Activated naive CD8-positive, alpha-beta T cell treated with anti-CD3 and anti-CD28 coated beads, Interleukin-2, amount 50 U/mL, for 24 hours (primary cell): ENCODE data around the gene EBLN2.
A peak's percentile ranks its signal among the peaks of the same experiment; 100 is the strongest.

Experiments
- ATAC-seq: fragments of 150-1000 bp; cut with Tn5 transposase; one replicate; pipeline ENCODE4 v1.10.0; 2021
- DNase-seq: peaks from one replicate; pipeline ENCODE4 v3.0.0; 2021
- H3K27ac Mint-ChIP-seq: one replicate; pipeline ENCODE4 v1.8.0; 2021; ENCODE audit warnings: mild to moderate bottlenecking, mixed read lengths
- H3K27me3 Mint-ChIP-seq: one replicate; pipeline ENCODE4 v1.8.0; 2021; ENCODE audit warnings: mixed read lengths
- H3K36me3 Mint-ChIP-seq: one replicate; pipeline ENCODE4 v1.8.0; 2021; ENCODE audit warnings: low read depth, mixed read lengths
- H3K4me1 Mint-ChIP-seq: one replicate; pipeline ENCODE4 v1.8.0; 2021; ENCODE audit warnings: mixed read lengths
- H3K4me3 Mint-ChIP-seq: one replicate; pipeline ENCODE4 v1.8.0; 2021; ENCODE audit warnings: mild to moderate bottlenecking, moderate library complexity, mixed read lengths
- H3K9me3 Mint-ChIP-seq: one replicate; pipeline ENCODE4 v1.8.0; 2021; ENCODE audit warnings: mixed read lengths

Gene EBLN2

DNA sequence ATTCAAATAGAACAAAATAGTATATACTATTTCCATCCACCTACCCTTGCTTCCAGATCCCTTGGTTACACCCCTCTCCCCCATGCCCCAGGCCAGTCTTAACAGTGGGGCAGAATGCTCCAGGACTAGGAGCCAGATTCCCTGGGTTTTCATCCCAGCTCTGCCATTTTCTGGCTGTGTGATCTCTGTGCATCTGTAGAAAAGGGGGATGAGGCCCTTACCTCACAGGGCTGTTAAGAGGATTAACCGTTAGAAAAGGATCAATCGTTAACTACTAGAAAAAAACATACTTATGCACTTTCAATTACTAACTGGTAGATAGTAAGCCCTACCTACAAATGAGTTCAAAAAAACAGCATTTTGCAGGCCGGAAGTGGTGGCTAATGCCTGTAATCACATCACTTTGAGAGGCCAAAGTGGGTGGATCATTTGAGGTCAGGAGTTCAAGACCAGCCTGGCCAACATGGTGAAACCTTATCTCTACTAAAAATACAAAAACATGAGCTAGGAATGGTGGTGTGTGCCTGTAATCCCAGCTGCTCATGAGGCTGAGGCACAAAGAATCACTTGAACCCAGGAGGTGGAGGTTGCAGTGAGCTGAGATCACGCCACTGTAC, 11.7 kb downstream of the EBLN2 start:
- H3K4me3 Mint-ChIP-seq, result no peak overlapping the region
- no peaks in the 10 kb centered on the region for H3K27me3 Mint-ChIP-seq
- H3K9me3 Mint-ChIP-seq, result no peaks in the 10 kb centered on the region
- DNase-seq (no peak), ATAC-seq (no peak)
- no peak overlapping the region for H3K27ac Mint-ChIP-seq
- peaks cover 31% of the 10 kb centered on the region for H3K4me1 Mint-ChIP-seq
- H3K36me3 Mint-ChIP-seq, result no peaks in the 10 kb centered on the region

DNA sequence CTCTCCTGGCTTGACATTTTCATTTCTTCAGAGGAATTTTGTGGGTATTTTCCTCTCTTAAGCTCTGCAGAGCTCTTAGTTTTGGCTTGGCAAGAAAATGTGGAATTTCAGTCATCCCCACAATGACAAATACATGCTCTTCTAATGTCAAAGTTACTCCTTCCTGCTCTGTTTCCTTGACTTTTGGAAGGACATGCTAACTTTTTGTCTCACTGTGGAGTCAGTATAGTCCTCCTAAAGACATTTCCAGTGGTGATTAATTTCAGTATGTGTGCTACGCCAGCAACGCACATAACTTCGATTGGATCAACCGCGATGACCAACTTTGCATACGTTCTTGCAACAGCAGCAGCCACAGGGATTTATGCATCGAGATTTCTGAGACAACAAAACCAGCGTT, 13.3 kb downstream of the EBLN2 start:
- H3K27ac Mint-ChIP-seq, result no peak overlapping the region
- peaks cover 31% of the 10 kb centered on the region for H3K4me1 Mint-ChIP-seq
- DNase-seq, result no peak
- no peaks in the 10 kb centered on the region for H3K27me3 Mint-ChIP-seq
- no peak for ATAC-seq
- no peak overlapping the region for H3K4me3 Mint-ChIP-seq
- no peaks in the 10 kb centered on the region for H3K9me3 Mint-ChIP-seq
- no peaks in the 10 kb centered on the region for H3K36me3 Mint-ChIP-seq

DNA sequence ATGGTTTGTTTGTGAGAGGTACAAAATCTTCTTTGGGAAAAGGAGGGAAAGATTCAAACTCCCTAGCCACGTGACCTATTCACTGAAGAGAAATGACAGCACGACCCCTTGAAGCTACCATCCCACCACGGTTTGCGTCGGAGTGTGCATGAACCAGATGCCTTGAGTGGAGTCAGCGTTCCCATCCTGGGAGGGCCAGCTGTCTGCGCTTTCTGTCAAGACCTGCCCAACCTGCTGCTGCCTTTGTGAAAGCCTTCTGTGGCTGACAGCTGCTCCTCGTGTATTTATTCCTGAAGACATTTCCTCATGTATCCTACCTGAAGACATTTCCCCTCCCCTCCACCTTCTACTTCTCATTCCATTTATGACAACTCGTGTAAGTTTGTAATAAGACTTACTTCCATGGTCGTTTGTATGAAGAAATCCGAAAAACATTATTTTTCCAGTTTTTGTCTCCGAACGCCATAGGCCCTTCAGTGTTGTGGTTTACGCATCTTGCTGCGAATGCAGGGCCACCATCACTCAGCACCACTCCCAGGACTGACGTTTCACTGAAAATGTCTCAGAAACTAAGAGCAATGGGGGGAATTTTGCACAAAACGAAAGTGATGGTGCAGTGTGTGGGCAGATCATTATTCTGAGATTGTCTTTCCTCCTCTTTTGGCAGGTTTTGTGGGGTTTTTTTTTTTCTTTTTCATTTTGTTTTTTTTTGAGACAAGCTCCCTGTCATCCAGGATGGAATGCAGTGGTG, 18.9 kb downstream of the EBLN2 start:
- DNase-seq (no peak), ATAC-seq (no peak)
- Mint-ChIP-seq H3K9me3 (no peaks in the 10 kb centered on the region), H3K4me1 (peaks cover 7% of the 10 kb centered on the region), H3K27me3 (no peaks in the 10 kb centered on the region), H3K4me3 (no peak overlapping the region), H3K36me3 (no peaks in the 10 kb centered on the region), H3K27ac (no peak overlapping the region)

DNA sequence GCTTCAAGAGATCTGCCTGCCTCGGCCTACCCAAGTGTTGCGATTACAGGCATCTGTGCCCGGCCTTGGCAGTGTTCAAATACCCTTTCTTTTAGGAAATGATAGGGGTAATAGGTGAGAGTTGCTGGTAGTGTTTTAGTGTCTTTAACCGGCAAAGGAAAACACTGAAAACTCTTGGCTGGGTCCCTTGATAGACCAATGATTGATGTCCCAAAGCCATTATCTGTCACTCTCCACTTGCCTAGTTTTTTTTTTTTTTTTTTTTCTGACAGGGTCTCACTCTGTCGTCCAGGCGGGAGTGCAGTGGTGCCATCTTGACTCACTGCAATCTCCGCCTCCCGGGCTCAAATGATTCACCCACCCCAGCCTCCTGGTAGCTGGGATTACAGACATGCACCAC, 19.7 kb downstream of the EBLN2 start:
- no peaks in the 10 kb centered on the region for H3K36me3 Mint-ChIP-seq
- no peak overlapping the region for H3K4me3 Mint-ChIP-seq
- H3K9me3 Mint-ChIP-seq, result no peaks in the 10 kb centered on the region
- peaks cover 10% of the 10 kb centered on the region for H3K4me1 Mint-ChIP-seq
- no peak overlapping the region for H3K27ac Mint-ChIP-seq
- DNase-seq, result no peak
- no peaks in the 10 kb centered on the region for H3K27me3 Mint-ChIP-seq
- ATAC-seq, result no peak

DNA sequence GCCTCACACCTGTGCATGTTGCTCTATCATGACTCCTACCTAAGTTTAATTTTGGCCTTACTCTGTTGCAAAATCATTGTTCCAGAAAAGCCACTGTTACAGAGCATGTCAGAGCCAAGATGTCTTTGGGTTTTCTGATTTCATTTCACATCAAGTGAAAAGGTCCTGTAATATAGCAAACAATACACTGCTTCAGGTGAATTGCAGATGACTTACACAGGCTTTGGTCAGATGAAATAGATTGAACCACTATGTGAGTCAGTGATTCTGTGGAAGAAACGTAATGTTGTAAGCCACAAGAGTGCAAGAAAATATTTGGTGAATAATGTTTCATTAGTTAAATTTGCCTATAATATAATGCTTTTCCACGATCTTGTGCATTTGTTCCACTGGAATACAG, 22.7 kb downstream of the EBLN2 start:
- Mint-ChIP-seq H3K36me3 (no peaks in the 10 kb centered on the region), H3K4me3 (no peak overlapping the region), H3K27me3 (no peaks in the 10 kb centered on the region), H3K4me1 (peaks cover 11% of the 10 kb centered on the region), H3K27ac (no peak overlapping the region), H3K9me3 (no peaks in the 10 kb centered on the region)
- DNase-seq (no peak), ATAC-seq (no peak)

DNA sequence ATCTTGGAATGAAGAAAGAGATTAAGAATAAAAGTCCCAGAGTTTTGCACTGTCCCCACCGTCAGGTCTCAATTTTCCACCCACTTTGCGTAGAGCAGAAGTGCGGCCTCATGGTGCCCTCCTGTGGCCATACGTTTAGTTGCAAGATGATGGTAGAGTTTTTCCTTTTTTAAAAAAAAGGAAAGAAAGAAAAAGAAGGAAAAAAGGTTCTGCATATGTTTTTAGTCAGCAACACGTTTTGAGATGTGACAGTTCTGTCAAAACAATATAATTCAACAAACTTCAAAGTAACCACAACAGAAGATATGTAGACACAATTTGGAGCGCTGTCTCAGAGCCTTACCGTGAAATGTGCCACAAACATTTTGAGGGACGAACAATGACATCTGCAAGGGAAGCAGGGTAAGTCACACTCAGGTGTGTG, 24.6 kb downstream of the EBLN2 start:
- Mint-ChIP-seq H3K4me1 (peaks cover 6% of the 10 kb centered on the region), H3K36me3 (no peaks in the 10 kb centered on the region), H3K27ac (no peak overlapping the region), H3K9me3 (no peaks in the 10 kb centered on the region), H3K27me3 (no peaks in the 10 kb centered on the region), H3K4me3 (no peak overlapping the region)
- no peak for ATAC-seq
- peak; percentile 47 for DNase-seq

DNA sequence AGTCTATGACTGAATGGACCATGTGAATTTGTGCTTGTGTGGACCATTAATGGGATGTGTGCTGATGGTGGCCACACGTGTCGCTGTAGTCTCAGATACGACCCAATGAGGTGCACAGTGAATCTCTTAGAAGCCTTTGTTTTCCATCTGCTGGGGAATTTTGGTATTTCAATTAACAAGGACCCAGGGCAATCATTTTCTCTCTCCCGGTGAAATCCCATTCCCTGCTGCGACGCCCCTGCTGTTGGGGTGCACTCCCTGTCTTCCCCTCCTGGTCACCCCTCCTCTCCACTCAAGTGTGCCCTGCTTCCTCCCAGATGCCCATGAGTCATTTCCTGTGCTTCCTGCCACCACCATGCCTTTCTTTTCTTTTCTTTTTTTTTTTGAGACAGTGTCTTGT, 32.7 kb downstream of the EBLN2 start:
- Mint-ChIP-seq H3K4me3 (no peak overlapping the region), H3K27ac (peak overlapping the region; percentile 31), H3K27me3 (no peaks in the 10 kb centered on the region), H3K4me1 (peaks cover 8% of the 10 kb centered on the region), H3K36me3 (no peaks in the 10 kb centered on the region), H3K9me3 (no peaks in the 10 kb centered on the region)
- DNase-seq (no peak), ATAC-seq (no peak)

DNA sequence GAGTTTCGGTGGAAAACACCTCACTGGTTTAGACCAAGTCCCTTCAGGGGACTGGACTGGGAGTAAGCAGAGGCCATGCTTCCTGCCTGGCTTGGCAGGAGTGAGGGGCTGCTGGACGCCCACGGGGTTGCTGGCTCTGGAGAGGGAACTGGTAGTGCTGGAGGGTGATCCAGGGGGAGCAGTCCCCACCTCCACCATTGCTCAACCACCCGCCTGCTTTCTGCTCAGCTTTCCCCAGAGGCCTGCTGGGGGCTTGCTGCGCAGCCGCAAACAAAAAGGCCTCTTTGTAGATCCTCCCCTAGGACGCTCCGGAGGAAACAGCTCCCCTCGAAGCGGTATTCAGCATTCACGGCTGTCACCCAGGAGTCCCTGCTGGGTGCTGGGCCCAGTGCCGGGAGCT, 33.5 kb downstream of the EBLN2 start:
- no peak for ATAC-seq
- DNase-seq, result no peak
- H3K27ac Mint-ChIP-seq, result no peak overlapping the region
- no peak overlapping the region for H3K4me3 Mint-ChIP-seq
- H3K27me3 Mint-ChIP-seq, result no peaks in the 10 kb centered on the region
- no peaks in the 10 kb centered on the region for H3K36me3 Mint-ChIP-seq
- no peaks in the 10 kb centered on the region for H3K9me3 Mint-ChIP-seq
- peaks cover 8% of the 10 kb centered on the region for H3K4me1 Mint-ChIP-seq

DNA sequence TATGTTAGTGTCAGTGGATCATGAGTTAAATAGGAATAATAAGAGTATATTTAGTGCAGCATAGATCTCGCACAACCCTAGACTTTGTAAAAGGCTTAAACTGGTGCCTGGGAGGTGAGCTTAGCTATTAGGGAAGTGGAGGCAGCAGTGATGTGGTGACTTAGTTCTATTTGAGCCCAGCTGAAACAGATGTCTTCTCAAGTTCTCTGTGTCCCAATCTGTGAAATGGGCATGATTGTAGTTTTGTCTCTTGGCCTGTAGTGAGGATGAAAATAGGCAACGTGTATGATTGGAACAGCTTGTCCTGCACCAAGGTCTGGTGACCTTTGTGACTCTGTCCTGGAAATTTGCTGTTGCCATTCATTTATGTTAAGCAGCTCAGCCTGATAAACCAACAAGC, 34.7 kb downstream of the EBLN2 start:
- H3K36me3 Mint-ChIP-seq, result no peaks in the 10 kb centered on the region
- DNase-seq (no peak), ATAC-seq (no peak)
- no peak overlapping the region for H3K4me3 Mint-ChIP-seq
- H3K27ac Mint-ChIP-seq, result no peak overlapping the region
- no peaks in the 10 kb centered on the region for H3K9me3 Mint-ChIP-seq
- H3K27me3 Mint-ChIP-seq, result no peaks in the 10 kb centered on the region
- peaks cover 8% of the 10 kb centered on the region for H3K4me1 Mint-ChIP-seq

DNA sequence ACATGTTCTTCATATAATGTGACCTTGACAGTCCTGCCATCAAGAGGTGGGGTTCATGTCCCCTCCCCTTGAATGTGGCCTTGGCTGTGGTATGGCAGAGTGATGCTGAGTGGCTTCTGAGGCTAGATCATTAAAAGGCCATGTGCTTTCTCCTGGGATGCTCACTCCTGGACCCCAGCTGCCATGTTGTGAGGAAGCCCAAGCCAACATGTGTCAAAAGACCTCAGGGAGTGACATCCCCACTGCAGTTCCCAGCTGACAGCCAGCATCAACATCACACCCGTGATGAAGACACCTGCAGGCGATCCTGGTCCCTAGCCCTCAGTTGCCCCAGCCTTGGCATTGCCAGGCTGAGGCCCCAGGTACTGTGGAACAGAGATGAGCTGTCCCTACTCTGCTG, 36.6 kb downstream of the EBLN2 start:
- Mint-ChIP-seq H3K36me3 (no peaks in the 10 kb centered on the region), H3K4me1 (peaks cover 8% of the 10 kb centered on the region), H3K27me3 (no peaks in the 10 kb centered on the region), H3K9me3 (no peaks in the 10 kb centered on the region), H3K4me3 (no peak overlapping the region), H3K27ac (no peak overlapping the region)
- ATAC-seq (no peak), DNase-seq (no peak)

DNA sequence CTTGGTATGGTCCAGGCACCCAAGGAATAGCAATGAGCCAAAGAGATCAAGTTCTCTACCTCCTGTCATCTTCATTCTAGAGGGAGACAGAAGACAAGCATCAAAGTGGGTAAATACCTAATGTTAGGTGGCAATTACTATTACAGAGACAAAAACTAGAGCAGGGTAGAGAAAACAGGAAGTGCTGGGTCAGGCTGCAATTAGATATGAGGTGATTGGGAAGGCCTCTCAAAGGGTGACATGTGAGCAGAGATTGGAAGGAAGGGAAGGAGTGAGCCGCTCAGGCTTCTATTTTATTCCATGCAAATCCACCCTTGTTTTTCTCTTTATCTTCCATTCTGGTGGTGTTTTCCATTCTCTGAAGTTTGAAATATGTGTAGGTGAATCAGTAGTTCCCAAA, 37.4 kb downstream of the EBLN2 start:
- Mint-ChIP-seq H3K9me3 (no peaks in the 10 kb centered on the region), H3K27me3 (no peaks in the 10 kb centered on the region), H3K36me3 (no peaks in the 10 kb centered on the region), H3K4me3 (no peak overlapping the region), H3K4me1 (peaks cover 8% of the 10 kb centered on the region), H3K27ac (no peak overlapping the region)
- DNase-seq, result no peak
- no peak for ATAC-seq

DNA sequence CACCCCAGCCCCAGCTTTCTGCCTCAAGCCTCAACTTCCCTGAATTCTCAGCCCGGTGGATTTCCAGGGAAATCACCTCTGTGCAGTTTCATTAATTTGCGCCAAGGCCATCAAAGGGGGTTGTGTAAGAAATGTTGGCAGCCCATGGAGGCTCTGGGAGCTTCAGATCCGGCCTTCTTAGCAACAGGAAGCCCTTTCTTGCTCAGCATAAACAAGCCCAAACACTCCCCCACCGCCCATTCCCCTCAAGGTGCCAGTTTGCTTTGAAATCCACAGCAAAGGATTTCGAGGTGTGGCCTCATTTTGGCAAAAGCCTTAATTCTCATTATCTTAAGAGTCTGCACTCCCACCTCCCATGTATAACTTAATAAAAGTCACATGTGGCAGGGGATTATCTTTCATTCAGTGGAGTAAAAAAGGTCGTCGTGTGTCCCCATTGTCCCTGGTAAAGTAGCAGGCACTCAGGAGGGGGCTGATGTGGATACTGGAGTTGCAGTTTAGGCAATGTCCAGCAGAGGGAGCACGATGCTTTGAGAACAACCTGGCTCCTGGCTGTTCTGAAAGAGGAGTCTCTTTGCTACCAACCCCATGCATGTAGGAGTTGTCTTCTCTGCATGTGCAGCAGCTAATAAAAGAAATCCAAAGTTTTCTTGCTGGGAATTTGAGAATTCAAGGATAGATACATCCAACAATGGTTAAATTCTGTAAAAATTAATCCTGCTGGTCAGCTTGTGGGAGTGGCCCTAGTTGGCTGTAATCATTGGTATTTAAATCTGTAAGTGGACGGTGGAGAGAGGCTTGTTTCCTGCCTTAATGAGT, 39.5 kb downstream of the EBLN2 start:
- Mint-ChIP-seq H3K9me3 (no peaks in the 10 kb centered on the region), H3K27me3 (no peaks in the 10 kb centered on the region), H3K4me1 (no peaks in the 10 kb centered on the region), H3K4me3 (no peak overlapping the region), H3K36me3 (no peaks in the 10 kb centered on the region), H3K27ac (no peak overlapping the region)
- peak; percentile 79 for DNase-seq
- peak; percentile 81 for ATAC-seq

DNA sequence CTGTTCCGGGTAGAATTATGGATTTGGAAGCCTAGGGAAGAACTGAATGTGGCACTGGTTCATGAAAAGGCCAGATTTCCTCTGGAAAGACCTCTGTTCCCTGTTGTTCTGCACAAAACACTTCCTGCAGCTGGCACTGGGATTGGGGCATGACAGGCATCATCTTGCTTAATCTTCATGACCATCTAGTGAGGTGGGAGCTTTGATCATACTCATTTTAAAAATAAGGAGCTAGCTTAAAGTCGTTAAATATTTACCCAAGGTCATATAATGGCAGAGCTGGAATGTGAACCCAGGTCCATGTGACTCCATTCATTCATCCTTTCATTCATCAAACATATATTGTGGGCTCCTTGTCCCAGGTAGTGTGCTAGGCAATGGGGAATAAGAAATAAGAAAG, 40.4 kb downstream of the EBLN2 start:
- Mint-ChIP-seq H3K27me3 (no peaks in the 10 kb centered on the region), H3K36me3 (no peaks in the 10 kb centered on the region), H3K9me3 (no peaks in the 10 kb centered on the region), H3K4me1 (no peaks in the 10 kb centered on the region), H3K27ac (no peak overlapping the region), H3K4me3 (no peak overlapping the region)
- no peak for ATAC-seq
- DNase-seq, result no peak

DNA sequence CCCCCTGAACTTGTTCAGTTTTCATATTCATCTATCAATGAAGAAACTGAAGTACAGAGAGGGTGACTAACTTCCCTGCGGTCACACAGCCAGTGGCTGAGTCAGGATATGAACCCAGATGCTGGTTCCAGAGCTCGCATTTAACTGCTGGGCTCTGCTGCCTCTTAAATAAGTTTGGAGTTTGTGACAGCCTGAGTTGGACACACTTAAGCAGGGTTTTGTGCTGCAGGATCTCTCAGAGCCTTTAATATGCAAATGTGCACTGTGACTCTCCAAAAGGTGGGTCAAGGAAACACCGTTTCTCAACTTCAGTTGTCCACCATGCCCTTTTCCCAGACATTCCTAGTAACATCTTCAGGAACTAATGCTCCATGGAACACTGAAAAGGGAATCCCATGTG, 45.8 kb downstream of the EBLN2 start:
- no peaks in the 10 kb centered on the region for H3K4me1 Mint-ChIP-seq
- no peak overlapping the region for H3K27ac Mint-ChIP-seq
- H3K4me3 Mint-ChIP-seq, result no peak overlapping the region
- DNase-seq (no peak), ATAC-seq (no peak)
- H3K36me3 Mint-ChIP-seq, result no peaks in the 10 kb centered on the region
- peaks cover 5% of the 10 kb centered on the region for H3K27me3 Mint-ChIP-seq
- H3K9me3 Mint-ChIP-seq, result no peaks in the 10 kb centered on the region

DNA sequence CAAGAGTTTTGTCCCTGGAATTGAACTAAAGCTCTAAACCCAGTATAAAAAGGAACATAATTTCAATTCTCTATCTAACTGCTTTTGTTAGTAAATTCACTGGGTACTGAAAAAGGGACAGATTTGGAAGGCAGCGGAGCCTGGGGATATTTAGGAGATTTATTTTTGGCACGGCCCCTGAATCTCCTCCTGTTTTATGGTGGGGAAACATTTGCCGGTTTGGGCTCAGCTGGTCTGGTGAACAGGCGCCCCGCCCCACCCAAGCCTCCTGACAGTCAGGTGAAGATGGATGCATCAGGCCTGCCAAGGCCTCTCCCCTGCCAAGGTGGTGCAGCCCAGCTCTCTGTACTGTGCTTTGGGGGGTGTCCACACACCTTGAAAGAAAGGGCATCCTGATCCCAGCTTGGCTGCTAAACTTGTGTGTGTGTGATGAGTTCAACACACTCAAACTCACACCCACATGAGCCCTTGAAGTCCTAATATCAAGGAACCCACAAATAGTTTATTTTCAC, 46.3 kb downstream of the EBLN2 start:
- Mint-ChIP-seq H3K4me1 (no peaks in the 10 kb centered on the region), H3K27me3 (peaks cover 5% of the 10 kb centered on the region), H3K4me3 (no peak overlapping the region), H3K36me3 (no peaks in the 10 kb centered on the region), H3K9me3 (no peaks in the 10 kb centered on the region), H3K27ac (no peak overlapping the region)
- no peak for DNase-seq
- ATAC-seq, result no peak
